ENCODE data around the gene KCNJ9.

DNA sequence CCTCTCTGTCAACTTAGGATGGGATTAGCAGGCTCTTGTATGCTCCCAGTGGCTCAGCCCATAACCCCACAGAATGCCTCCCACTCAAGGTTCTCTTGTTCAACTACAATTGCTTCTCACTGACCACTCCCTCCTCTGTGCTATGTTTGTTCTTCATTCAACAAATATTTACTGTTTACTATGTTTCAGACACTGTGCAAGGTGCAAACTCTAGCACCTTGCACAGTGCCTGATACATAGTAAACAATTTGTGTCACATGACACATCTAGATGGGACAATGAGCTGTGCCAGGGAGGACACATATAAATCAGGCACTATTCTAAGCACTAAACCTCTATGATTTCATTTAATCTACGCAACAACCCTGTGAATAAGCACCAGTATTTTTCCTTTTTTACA, 49.6 kb downstream of the KCNJ9 start:
- TF ChIP-seq, protein P1, sequence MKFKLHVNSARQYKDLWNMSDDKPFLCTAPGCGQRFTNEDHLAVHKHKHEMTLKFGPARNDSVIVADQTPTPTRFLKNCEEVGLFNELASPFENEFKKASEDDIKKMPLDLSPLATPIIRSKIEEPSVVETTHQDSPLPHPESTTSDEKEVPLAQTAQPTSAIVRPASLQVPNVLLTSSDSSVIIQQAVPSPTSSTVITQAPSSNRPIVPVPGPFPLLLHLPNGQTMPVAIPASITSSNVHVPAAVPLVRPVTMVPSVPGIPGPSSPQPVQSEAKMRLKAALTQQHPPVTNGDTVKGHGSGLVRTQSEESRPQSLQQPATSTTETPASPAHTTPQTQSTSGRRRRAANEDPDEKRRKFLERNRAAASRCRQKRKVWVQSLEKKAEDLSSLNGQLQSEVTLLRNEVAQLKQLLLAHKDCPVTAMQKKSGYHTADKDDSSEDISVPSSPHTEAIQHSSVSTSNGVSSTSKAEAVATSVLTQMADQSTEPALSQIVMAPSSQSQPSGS (CRISPR knock-in tag; IDR thresholded peaks at IDR 0.05; ENCODE audit: borderline replicate concordance, low read depth) = no peak
- TF ChIP-seq, protein P2, sequence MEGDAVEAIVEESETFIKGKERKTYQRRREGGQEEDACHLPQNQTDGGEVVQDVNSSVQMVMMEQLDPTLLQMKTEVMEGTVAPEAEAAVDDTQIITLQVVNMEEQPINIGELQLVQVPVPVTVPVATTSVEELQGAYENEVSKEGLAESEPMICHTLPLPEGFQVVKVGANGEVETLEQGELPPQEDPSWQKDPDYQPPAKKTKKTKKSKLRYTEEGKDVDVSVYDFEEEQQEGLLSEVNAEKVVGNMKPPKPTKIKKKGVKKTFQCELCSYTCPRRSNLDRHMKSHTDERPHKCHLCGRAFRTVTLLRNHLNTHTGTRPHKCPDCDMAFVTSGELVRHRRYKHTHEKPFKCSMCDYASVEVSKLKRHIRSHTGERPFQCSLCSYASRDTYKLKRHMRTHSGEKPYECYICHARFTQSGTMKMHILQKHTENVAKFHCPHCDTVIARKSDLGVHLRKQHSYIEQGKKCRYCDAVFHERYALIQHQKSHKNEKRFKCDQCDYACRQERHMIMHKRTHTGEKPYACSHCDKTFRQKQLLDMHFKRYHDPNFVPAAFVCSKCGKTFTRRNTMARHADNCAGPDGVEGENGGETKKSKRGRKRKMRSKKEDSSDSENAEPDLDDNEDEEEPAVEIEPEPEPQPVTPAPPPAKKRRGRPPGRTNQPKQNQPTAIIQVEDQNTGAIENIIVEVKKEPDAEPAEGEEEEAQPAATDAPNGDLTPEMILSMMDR (IDR thresholded peaks at IDR 0.05) = no peak
- TF ChIP-seq, protein P3, sequence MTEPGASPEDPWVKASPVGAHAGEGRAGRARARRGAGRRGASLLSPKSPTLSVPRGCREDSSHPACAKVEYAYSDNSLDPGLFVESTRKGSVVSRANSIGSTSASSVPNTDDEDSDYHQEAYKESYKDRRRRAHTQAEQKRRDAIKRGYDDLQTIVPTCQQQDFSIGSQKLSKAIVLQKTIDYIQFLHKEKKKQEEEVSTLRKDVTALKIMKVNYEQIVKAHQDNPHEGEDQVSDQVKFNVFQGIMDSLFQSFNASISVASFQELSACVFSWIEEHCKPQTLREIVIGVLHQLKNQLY (CRISPR knock-in tag; IDR thresholded peaks at IDR 0.05) = no peak
- TF ChIP-seq SMAD4 (CRISPR knock-in tag; IDR thresholded peaks at IDR 0.05) (no peak), TP53 (CRISPR knock-in tag; IDR thresholded peaks at IDR 0.05) (no peak), NR2C2 (CRISPR knock-in tag; IDR thresholded peaks at IDR 0.05) (no peak), NR1H2 (CRISPR knock-in tag; IDR thresholded peaks at IDR 0.05) (no peak), FOXP1 (CRISPR knock-in tag; IDR thresholded peaks at IDR 0.05; ENCODE audit: borderline replicate concordance) (no peak), CREM (CRISPR knock-in tag; IDR thresholded peaks at IDR 0.05) (no peak)
- TF ChIP-seq, protein P4, sequence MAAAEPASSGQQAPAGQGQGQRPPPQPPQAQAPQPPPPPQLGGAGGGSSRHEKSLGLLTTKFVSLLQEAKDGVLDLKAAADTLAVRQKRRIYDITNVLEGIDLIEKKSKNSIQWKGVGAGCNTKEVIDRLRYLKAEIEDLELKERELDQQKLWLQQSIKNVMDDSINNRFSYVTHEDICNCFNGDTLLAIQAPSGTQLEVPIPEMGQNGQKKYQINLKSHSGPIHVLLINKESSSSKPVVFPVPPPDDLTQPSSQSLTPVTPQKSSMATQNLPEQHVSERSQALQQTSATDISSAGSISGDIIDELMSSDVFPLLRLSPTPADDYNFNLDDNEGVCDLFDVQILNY (CRISPR knock-in tag; IDR thresholded peaks at IDR 0.05) = no peak
- TF ChIP-seq, protein P5, sequence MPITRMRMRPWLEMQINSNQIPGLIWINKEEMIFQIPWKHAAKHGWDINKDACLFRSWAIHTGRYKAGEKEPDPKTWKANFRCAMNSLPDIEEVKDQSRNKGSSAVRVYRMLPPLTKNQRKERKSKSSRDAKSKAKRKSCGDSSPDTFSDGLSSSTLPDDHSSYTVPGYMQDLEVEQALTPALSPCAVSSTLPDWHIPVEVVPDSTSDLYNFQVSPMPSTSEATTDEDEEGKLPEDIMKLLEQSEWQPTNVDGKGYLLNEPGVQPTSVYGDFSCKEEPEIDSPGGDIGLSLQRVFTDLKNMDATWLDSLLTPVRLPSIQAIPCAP (CRISPR knock-in tag; IDR thresholded peaks at IDR 0.05) = no peak
- TF ChIP-seq, protein P6, sequence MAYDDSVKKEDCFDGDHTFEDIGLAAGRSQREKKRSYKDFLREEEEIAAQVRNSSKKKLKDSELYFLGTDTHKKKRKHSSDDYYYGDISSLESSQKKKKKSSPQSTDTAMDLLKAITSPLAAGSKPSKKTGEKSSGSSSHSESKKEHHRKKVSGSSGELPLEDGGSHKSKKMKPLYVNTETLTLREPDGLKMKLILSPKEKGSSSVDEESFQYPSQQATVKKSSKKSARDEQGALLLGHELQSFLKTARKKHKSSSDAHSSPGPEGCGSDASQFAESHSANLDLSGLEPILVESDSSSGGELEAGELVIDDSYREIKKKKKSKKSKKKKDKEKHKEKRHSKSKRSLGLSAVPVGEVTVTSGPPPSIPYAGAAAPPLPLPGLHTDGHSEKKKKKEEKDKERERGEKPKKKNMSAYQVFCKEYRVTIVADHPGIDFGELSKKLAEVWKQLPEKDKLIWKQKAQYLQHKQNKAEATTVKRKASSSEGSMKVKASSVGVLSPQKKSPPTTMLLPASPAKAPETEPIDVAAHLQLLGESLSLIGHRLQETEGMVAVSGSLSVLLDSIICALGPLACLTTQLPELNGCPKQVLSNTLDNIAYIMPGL (CRISPR knock-in tag; IDR thresholded peaks at IDR 0.05) = no peak
